ENCODE measurements around the gene SEPTIN11. TPM values are rescaled to one million over a fixed set of nuclear protein-coding genes. Genes with fewer than 3 reads are reported as not detected.

The SEPTIN11 gene
- total RNA-seq, 1 donor from 2014 or later: 192 TPM

GRCh38 chr4:76981644-76982043 is 32.1 kb downstream of the SEPTIN11 start:
- Mint-ChIP-seq H3K36me3 (ENCODE audit: low read depth) (no peaks in the 10 kb centered on the region), H3K9me3 (no peaks in the 10 kb centered on the region), H3K4me1 (peaks cover 69% of the 10 kb centered on the region), H3K27me3 (ENCODE audit: low read depth) (no peaks in the 10 kb centered on the region), H3K4me3 (no peak overlapping the region), H3K27ac (ENCODE audit: unreplicated experiment) (peak overlapping the region; percentile 72)
- TF ChIP-seq, protein P1, sequence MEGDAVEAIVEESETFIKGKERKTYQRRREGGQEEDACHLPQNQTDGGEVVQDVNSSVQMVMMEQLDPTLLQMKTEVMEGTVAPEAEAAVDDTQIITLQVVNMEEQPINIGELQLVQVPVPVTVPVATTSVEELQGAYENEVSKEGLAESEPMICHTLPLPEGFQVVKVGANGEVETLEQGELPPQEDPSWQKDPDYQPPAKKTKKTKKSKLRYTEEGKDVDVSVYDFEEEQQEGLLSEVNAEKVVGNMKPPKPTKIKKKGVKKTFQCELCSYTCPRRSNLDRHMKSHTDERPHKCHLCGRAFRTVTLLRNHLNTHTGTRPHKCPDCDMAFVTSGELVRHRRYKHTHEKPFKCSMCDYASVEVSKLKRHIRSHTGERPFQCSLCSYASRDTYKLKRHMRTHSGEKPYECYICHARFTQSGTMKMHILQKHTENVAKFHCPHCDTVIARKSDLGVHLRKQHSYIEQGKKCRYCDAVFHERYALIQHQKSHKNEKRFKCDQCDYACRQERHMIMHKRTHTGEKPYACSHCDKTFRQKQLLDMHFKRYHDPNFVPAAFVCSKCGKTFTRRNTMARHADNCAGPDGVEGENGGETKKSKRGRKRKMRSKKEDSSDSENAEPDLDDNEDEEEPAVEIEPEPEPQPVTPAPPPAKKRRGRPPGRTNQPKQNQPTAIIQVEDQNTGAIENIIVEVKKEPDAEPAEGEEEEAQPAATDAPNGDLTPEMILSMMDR (conservative IDR thresholded peaks at IDR 0.05): no peak
- no peak for DNase-seq (ENCODE audit: low read depth, low spot score)

DNA sequence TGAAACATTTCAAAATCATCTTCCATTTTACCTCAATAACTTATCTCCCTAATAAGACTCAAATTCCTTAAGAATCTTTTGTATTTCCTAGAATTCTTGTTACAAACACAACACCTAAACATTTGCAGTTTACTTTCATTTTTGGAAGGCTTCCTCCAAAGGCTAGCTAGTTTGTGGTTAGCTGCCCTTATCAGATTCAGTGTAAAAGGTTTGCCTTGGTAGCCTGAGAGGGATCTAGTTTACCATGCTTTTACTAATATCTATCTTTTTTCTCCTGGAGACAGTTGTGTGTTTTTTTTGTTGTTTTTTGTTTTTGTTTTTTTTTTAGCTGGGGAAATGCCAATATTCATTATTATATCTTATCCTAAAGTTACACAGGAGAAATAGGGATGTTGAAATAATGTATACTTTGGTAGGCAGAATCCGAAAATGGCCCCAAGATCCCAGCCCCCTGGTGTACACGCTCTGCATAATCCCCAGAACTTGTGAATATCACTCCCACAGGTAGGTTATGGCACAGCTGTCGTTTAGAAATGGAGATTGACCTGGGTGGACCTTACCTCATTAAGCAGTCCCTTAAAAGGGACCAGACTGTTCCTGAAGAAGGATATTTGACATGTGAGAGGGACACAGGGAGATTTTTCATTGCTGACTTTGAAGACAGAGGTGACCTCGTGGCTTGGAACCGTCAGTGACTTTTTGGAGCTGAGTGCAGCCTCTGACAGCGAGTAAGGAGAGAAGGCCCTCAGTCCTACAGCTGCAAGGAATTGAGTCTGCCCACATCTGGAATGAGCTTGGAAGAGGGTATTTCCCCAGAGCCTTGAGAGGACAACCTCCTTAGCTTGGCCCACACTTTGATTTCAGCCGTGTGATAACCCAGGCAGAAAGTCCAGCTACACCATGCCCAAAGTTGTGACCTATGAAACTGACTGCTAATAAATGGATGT is 33.4 kb downstream of the SEPTIN11 start:
- Mint-ChIP-seq H3K27ac (ENCODE audit: unreplicated experiment) (no peak overlapping the region), H3K36me3 (ENCODE audit: low read depth) (peaks cover 3% of the 10 kb centered on the region), H3K9me3 (no peaks in the 10 kb centered on the region), H3K27me3 (ENCODE audit: low read depth) (no peaks in the 10 kb centered on the region), H3K4me3 (no peak overlapping the region), H3K4me1 (peaks cover 76% of the 10 kb centered on the region)
- TF ChIP-seq, protein P1 (conservative IDR thresholded peaks at IDR 0.05): peak; percentile 39
- no peak for DNase-seq (ENCODE audit: low read depth, low spot score)

DNA sequence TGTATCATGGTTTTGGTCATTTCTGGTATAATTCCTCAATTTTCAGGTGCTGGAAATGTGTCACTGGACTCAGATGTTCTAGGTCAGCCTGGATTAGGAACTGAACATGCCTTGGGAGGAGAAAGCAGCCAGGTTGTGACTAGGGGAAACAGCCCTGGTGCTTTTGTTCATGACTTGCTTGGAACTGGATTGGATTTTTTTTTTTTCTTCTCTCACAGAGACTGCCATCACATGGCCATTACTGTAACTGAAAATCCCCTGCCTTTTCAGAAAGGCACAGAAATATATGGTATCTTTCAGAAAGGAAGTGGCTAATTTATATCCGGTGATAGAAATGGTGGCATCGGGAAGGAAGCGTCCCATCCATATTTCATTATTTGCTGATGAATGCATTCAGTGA is 34.6 kb downstream of the SEPTIN11 start:
- Mint-ChIP-seq H3K9me3 (no peaks in the 10 kb centered on the region), H3K4me1 (peaks cover 67% of the 10 kb centered on the region), H3K27ac (ENCODE audit: unreplicated experiment) (no peak overlapping the region), H3K36me3 (ENCODE audit: low read depth) (peaks cover 3% of the 10 kb centered on the region), H3K4me3 (no peak overlapping the region), H3K27me3 (ENCODE audit: low read depth) (no peaks in the 10 kb centered on the region)
- DNase-seq (ENCODE audit: low read depth, low spot score): no peak
- TF ChIP-seq, protein P1 (conservative IDR thresholded peaks at IDR 0.05): peak; percentile 43

- peak overlapping the region; percentile 39 for H3K27ac Mint-ChIP-seq (ENCODE audit: unreplicated experiment)
- no peak overlapping the region for H3K4me3 Mint-ChIP-seq
- peaks cover 64% of the 10 kb centered on the region for H3K4me1 Mint-ChIP-seq
- no peak for DNase-seq (ENCODE audit: low read depth, low spot score)
- TF ChIP-seq, protein P1 (conservative IDR thresholded peaks at IDR 0.05): no peak
- H3K27me3 Mint-ChIP-seq (ENCODE audit: low read depth): no peaks in the 10 kb centered on the region
- no peaks in the 10 kb centered on the region for H3K9me3 Mint-ChIP-seq
- H3K36me3 Mint-ChIP-seq (ENCODE audit: low read depth): peaks cover 5% of the 10 kb centered on the region
Measured at GRCh38 chr4:76984788-76985211, 35.2 kb downstream of the SEPTIN11 start.

GRCh38 chr4:76987153-76987591 is 37.6 kb downstream of the SEPTIN11 start:
- H3K36me3 Mint-ChIP-seq (ENCODE audit: low read depth): peaks cover 11% of the 10 kb centered on the region
- no peaks in the 10 kb centered on the region for H3K27me3 Mint-ChIP-seq (ENCODE audit: low read depth)
- no peak for DNase-seq (ENCODE audit: low read depth, low spot score)
- TF ChIP-seq, protein P1 (conservative IDR thresholded peaks at IDR 0.05): no peak
- H3K27ac Mint-ChIP-seq (ENCODE audit: unreplicated experiment): peak overlapping the region; percentile 3
- no peaks in the 10 kb centered on the region for H3K9me3 Mint-ChIP-seq
- peaks cover 42% of the 10 kb centered on the region for H3K4me1 Mint-ChIP-seq
- no peak overlapping the region for H3K4me3 Mint-ChIP-seq

All from neural crest cell (in vitro differentiated cells).